Mucosa of gallbladder (tissue), 1 donor: ENCODE results near the gene IL21. TPM values are rescaled to one million over a fixed set of nuclear protein-coding genes. Genes with fewer than 3 reads are reported as not detected.
A peak's percentile ranks its signal among the peaks of the same experiment; 100 is the strongest.
"Not testable (repeated sequence)": the region's sequence is repeated elsewhere in the genome, so short reads cannot be mapped to it uniquely, and the experiment has no call there.

Experiments
- DNase-seq: peaks from one replicate; pipeline ENCODE4 v3.0.0-alpha.2; 2020; ENCODE audit warnings: low spot score
- total RNA-seq: library from RNA; stranded (reverse); gene quantifications from one replicate; pipeline ENCODE4 v1.2.1, GENCODE V29; 2021
- donor health status: DM: no; HTN: no; CAD: no.

Gene IL21
- total RNA-seq, 1 donor from 2014 or later = not detected

DNA sequence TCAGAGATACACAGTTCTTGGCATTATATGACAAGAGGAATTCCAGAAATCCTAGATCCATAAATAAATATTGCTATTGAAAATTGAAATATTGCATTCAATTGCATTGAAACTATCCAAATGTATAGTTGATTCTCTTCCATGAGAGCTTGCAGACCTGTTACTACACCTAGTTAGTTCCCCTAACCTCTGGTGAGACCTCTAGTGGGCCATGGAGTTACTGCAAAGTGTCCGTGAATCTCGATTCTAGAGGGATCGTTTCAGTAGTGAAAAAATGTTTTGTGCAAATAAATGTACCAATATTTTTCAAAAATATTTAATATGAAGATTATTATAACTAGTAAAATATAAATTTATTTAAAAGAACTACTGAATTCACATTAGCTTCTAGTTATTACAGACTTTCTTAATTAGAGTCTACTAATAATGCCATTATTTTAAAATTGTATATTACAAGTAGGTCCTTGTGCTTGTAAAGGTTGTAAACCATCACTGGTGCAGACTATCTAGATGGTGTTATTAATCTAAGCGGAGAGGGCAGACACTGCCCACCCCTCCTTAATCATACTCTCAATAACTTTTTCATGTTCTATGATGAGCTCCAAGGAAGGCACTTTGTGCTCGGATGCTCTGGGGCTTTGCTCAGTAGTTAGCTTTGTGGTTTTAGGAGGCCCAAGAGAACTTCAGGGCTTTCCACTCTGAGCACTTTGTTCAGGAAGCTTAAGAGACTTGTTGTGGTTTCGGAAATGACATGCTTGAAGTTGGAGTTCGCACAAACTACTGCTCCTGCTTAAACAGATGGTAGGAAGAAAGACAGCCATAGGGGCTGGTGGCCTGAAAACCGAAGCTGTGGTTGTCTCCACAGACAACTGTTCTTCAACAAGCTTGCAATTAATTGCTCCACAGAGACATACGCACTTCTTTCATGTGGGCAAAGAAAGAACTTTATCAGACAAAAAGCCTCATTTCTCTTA, 42.8 kb downstream of the IL21 start:
- peak; percentile 25 for DNase-seq

DNA sequence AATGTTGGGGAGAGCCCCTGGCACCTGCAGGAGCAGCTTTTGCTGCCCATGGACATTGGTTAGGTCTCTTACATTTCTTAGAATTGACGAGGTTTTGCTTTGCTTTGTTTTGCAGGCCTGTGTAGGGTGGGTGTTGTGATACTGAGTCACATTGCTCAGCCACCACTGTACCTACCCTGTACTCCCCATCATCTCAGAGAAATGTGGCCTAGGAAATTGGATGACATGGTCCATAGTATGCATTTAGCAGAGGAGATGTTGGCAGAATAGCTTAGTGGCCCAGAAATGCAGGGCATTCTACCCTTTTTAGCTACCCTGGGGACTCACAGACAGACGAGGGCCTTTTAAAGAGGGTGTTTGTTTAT, 43.7 kb downstream of the IL21 start:
- DNase-seq = no peak

DNA sequence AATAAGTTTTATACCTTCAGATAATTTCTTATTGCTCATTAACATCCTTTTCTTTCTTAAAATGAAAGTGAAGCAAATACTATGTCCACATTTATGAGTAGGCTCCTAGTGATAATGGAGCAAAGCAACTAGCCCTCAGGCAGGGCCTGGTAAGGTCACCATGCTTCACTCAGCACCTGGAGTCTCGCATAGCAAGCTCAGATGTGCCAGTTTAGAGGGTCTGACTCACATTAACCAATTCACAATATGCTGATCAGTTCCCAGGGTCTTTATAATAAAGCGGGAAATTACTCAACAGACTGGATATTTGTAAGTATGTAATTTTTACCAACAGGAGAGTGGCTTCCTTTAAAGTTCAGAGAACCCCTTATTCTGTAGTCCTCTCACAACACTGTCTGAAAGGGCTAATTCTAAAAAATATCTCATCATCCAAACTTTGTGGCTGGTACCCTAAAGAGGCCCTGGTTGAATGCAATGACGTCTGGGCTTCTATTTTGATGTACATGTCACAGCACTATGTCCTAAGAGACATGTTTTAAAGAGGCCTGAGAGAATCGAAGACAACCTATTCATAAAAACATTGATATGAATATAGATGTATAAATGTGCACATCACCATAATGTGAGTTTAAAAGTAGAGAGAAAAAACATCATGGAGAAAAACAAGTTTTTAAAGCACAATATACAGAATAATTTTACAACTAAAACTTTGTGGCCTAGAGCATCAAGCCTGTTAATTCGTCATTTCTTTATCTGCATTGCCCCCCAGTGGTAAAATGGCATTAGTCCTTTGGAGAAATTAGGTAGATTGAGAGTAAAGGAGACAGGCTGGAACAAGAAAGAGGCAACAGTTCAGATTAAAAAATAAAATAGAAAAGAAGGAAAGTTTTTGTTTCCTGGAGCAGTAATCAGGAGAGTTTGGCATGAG, 44.3 kb downstream of the IL21 start:
- no peak for DNase-seq

DNA sequence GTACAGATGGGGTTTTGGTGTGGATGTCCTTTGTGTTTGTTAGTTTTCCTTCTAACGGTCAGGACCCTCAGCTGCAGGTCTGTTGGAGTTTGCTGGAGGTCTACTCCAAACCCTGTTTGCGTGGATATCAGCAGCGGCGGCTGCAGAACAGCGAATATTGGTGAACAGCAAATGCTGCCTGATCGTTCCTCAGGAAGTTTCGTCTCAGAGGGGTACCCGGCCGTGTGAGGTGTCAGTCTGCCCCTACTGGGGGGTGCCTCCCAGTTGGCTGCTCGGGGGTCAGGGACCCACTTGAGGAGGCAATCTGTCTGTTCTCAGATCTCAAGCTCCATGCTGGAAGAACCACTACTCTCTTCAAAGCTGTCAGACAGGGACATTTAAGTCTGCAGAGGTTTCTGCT, 46.5 kb downstream of the IL21 start:
- not testable (repeated sequence) for DNase-seq

DNA sequence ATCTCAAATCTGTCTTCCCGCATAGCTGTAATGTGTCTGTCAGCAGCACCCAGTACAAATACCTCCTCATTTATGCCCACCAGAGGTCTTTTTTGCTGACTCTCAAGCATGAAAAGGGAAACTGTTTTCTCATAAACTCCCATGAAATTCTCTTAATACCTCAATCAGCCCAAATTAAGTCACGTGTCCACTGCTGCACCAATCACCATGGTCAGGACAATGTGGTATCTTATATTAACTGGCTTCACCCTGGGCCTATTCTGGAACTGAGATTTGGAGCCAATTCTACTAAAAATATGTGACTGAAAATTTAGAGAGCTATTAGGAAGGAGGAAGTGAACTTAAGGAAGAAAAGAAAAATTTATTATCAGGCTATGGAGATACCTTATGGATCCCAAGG, 58.4 kb downstream of the IL21 start:
- no peak for DNase-seq

Other genes starting within 250 kb of the IL21 start
- not detected for gene ADAD1, start 242.1 kb downstream of the IL21 start, total RNA-seq
- gene IL2, start 164.3 kb downstream of the IL21 start, total RNA-seq = 3.4 TPM
- 4.1 TPM for gene BBS12, start 111.6 kb upstream of the IL21 start, total RNA-seq
- gene FGF2, start 205.8 kb upstream of the IL21 start, total RNA-seq = 11.9 TPM